Fibroblast of mammary gland (primary cell): ENCODE results near the gene COX8C.

Experiments used
- DNase-seq: peaks from one replicate; pipeline ENCODE4 v3.0.0-alpha.2; 2010; ENCODE audit warnings: low read depth
- H3K4me3 ChIP-seq: 2 replicates; pipeline ENCODE4 v1.5.1; 2011; ENCODE audit warnings: low read depth, mild to moderate bottlenecking, low read length, moderate library complexity; ENCODE audit not compliant: control insufficient read depth
- TF ChIP-seq, protein P1 (sequence below): conservative IDR thresholded peaks from 2 replicates; pipeline ENCODE4 v1.5.1; 2011; ENCODE audit warnings: low read depth, low read length, inconsistent platforms; ENCODE audit not compliant: control insufficient read depth, insufficient read depth

Gene COX8C

GRCh38 chr14:93315575-93315974 is 31.4 kb upstream of the COX8C start:
- TF ChIP-seq, protein P1, sequence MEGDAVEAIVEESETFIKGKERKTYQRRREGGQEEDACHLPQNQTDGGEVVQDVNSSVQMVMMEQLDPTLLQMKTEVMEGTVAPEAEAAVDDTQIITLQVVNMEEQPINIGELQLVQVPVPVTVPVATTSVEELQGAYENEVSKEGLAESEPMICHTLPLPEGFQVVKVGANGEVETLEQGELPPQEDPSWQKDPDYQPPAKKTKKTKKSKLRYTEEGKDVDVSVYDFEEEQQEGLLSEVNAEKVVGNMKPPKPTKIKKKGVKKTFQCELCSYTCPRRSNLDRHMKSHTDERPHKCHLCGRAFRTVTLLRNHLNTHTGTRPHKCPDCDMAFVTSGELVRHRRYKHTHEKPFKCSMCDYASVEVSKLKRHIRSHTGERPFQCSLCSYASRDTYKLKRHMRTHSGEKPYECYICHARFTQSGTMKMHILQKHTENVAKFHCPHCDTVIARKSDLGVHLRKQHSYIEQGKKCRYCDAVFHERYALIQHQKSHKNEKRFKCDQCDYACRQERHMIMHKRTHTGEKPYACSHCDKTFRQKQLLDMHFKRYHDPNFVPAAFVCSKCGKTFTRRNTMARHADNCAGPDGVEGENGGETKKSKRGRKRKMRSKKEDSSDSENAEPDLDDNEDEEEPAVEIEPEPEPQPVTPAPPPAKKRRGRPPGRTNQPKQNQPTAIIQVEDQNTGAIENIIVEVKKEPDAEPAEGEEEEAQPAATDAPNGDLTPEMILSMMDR = no peak
- no peak for DNase-seq
- H3K4me3 ChIP-seq = no peak overlapping the region

GRCh38 chr14:93316716-93317115 is 30.3 kb upstream of the COX8C start:
- TF ChIP-seq, protein P1 = no peak
- no peak for DNase-seq

GRCh38 chr14:93317210-93317874 is 29.6 kb upstream of the COX8C start:
- DNase-seq = no peak
- no peak overlapping the region for H3K4me3 ChIP-seq
- TF ChIP-seq, protein P1 = no peak

More at GRCh38 chr14:93316716-93317115, 30.3 kb upstream of the COX8C start:
- H3K4me3 ChIP-seq = no peak overlapping the region

- TF ChIP-seq, protein P1 = no peak
- no peak overlapping the region for H3K4me3 ChIP-seq
- DNase-seq = peak; percentile 39
Measured at GRCh38 chr14:93317875-93318807, 28.8 kb upstream of the COX8C start.

DNA sequence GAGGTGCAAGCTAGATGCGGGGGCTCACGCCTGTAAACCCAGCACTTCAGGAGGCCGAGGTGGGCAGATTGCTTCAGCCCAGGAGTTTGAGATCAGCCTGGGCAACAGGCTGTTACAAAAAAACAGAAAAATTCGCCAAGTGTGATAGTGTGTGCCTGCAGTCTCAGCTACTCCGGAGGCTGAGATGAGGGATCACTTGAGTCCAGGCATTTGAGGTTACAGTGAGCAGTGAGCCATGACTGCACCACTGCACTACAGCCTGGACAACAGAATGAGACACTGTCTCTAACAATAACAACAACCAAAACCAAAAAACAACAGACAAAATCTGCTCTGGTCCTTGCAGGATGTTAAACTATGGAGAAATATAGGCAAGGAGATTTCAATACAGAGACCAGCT is 28.1 kb upstream of the COX8C start:
- no peak overlapping the region for H3K4me3 ChIP-seq
- TF ChIP-seq, protein P1 = no peak
- peak; percentile 24 for DNase-seq

GRCh38 chr14:93319494-93319893 is 27.5 kb upstream of the COX8C start:
- TF ChIP-seq, protein P1 = no peak

More at GRCh38 chr14:93319494-93319893, 27.5 kb upstream of the COX8C start:
- H3K4me3 ChIP-seq = no peak overlapping the region
- DNase-seq = no peak
